Stimulated activated CD4-positive, alpha-beta T cell treated with anti-CD3 and anti-CD28 coated beads, TNF-alpha, amount 100 ng/mL, for 1 hour (primary cell): Measurements from ENCODE around the gene DCC.

Experiments used
- DNase-seq, 3 donors: peaks; one replicate each; pipeline ENCODE4 v3.0.0-alpha.2; 2020; ENCODE audit warnings: low read depth in 3 of 3, low spot score in 1 of 3

DCC gene

GRCh38 chr18:52902188-52902587, 562.2 kb downstream of the DCC start:
- no peak for DNase-seq

- DNase-seq, result no peak
These were observed 563.9 kb downstream of the DCC start for GRCh38 chr18:52903857-52904256.

GRCh38 chr18:52907543-52908308, 567.7 kb downstream of the DCC start:
- no peak for DNase-seq

GRCh38 chr18:52914148-52914547, 574.2 kb downstream of the DCC start:
- DNase-seq, result no peak

- no peak for DNase-seq
These were observed 580.7 kb downstream of the DCC start for GRCh38 chr18:52920665-52921064.

- no peak for DNase-seq
These were observed 593.4 kb downstream of the DCC start for GRCh38 chr18:52933356-52933755.

GRCh38 chr18:52936931-52937330, 596.9 kb downstream of the DCC start:
- DNase-seq, result no peak

GRCh38 chr18:52937840-52938239, 597.8 kb downstream of the DCC start:
- DNase-seq, result no peak

- no peak for DNase-seq
These were observed 605.6 kb downstream of the DCC start for GRCh38 chr18:52945552-52945951.

- no peak for DNase-seq
These were observed 609.0 kb downstream of the DCC start for GRCh38 chr18:52948868-52949444.

- no peak for DNase-seq
These were observed 610.2 kb downstream of the DCC start for GRCh38 chr18:52950155-52950554.

- no peak for DNase-seq
These were observed 613.4 kb downstream of the DCC start for GRCh38 chr18:52953387-52953786.

GRCh38 chr18:52963481-52963880, 623.5 kb downstream of the DCC start:
- DNase-seq, result no peak

GRCh38 chr18:52970686-52971085, 630.7 kb downstream of the DCC start:
- no peak for DNase-seq

GRCh38 chr18:52971097-52971496, 631.1 kb downstream of the DCC start:
- DNase-seq, result no peak

- DNase-seq, result no peak
These were observed 639.9 kb downstream of the DCC start for GRCh38 chr18:52979892-52980291.

GRCh38 chr18:52991246-52991645, 651.2 kb downstream of the DCC start:
- DNase-seq, result no peak

- DNase-seq, result no peak
These were observed 652.0 kb downstream of the DCC start for GRCh38 chr18:52992041-52992440.

GRCh38 chr18:52995875-52996274, 655.9 kb downstream of the DCC start:
- DNase-seq, result no peak

GRCh38 chr18:52999633-53000032, 659.6 kb downstream of the DCC start:
- DNase-seq, result no peak

- DNase-seq, result no peak
These were observed 664.8 kb downstream of the DCC start for GRCh38 chr18:53004798-53005197.

GRCh38 chr18:53018791-53019190, 678.8 kb downstream of the DCC start:
- no peak for DNase-seq

GRCh38 chr18:53025247-53025646, 685.2 kb downstream of the DCC start:
- no peak for DNase-seq
